Thymus (tissue), 11 donors: ENCODE results near the gene COQ6. TPM values are rescaled to one million over a fixed set of nuclear protein-coding genes. Genes with fewer than 3 reads are reported as not detected.
"Not testable (repeated sequence)": the region's sequence is repeated elsewhere in the genome, so short reads cannot be mapped to it uniquely, and the experiment has no call there.

Experiments
- DNase-seq, 9 donors: peaks; one replicate each; pipeline ENCODE4 v3.0.0-alpha.2; 2013; ENCODE audit warnings: low spot score in 9 of 9, low read depth in 6 of 9, missing footprints in 1 of 9
- H3K27ac ChIP-seq, 2 donors: one replicate each; pipeline ENCODE4 v1.5.1; 2013; ENCODE audit warnings: control low read depth in 1 of 2, low read depth in 1 of 2, low read length in 1 of 2, mild to moderate bottlenecking in 1 of 2, moderate library complexity in 1 of 2
- H3K27me3 ChIP-seq, 2 donors: one replicate each; pipeline ENCODE4 v1.5.1; 2013; ENCODE audit warnings: low read length in 1 of 2; ENCODE audit not compliant: control insufficient read depth in 2 of 2, insufficient read depth in 1 of 2
- H3K36me3 ChIP-seq, 2 donors: one replicate each; pipeline ENCODE4 v1.5.1; 2013; ENCODE audit warnings: low read length in 1 of 2, mild to moderate bottlenecking in 1 of 2, moderate library complexity in 1 of 2; ENCODE audit not compliant: control insufficient read depth in 2 of 2, insufficient read depth in 2 of 2
- H3K4me1 ChIP-seq, 2 donors: one replicate each; pipeline ENCODE4 v1.5.1; 2013; ENCODE audit warnings: low read length in 2 of 2; ENCODE audit not compliant: control insufficient read depth in 2 of 2, insufficient read depth in 2 of 2
- H3K4me3 ChIP-seq, 2 donors: one replicate each; pipeline ENCODE4 v1.5.1; 2013; ENCODE audit warnings: low read length in 2 of 2, control low read depth in 1 of 2, mild to moderate bottlenecking in 1 of 2
- H3K9me3 ChIP-seq, 2 donors: one replicate each; pipeline ENCODE4 v1.5.1; 2013; ENCODE audit warnings: low read length in 1 of 2, mild to moderate bottlenecking in 1 of 2; ENCODE audit not compliant: control insufficient read depth in 2 of 2, insufficient read depth in 1 of 2
- WGBS: extraction: QIAGEN DNeasy Blood & Tissue Kit; methylation state at CpG from one replicate; pipeline ENCODE4 v1.1.7; 2013; 5-methylcytosine and 5-hydroxymethylcytosine counted together
- polyA plus RNA-seq: library from polyadenylated mRNA; stranded (reverse); fragments of 200-250 nt; gene quantifications from one replicate; pipeline ENCODE4 v1.2.3, GENCODE V29; 2013
- total RNA-seq: library from RNA; stranded (reverse); fragments of 120-200 nt; gene quantifications from one replicate; pipeline ENCODE4 v1.2.4, GENCODE V29; 2013
- donor health status: healthy.

Gene COQ6
- total and polyA plus RNA-seq, 2 donors = 13.3 to 19.5 TPM

- no peak for DNase-seq
- no peak overlapping the region for H3K4me3 ChIP-seq
- H3K36me3 ChIP-seq = peaks cover 0 to 3% of the 10 kb centered on the region in 2 donors
- H3K27ac ChIP-seq = no peak overlapping the region
- H3K4me1 ChIP-seq = no peaks in the 10 kb centered on the region
- no peaks in the 10 kb centered on the region for H3K9me3 ChIP-seq
- no peaks in the 10 kb centered on the region for H3K27me3 ChIP-seq
- 98% methylated on average over 8 of the region's 8 CpGs for WGBS
These were observed 45.9 kb downstream of the COQ6 start for GRCh38 chr14:73995977-73996378.

- no peak for DNase-seq
- Histone ChIP-seq H3K9me3 (no peaks in the 10 kb centered on the region), H3K4me3 (no peak overlapping the region), H3K4me1 (no peaks in the 10 kb centered on the region), H3K27me3 (no peaks in the 10 kb centered on the region), H3K36me3 (peaks cover 0 to 3% of the 10 kb centered on the region in 2 donors), H3K27ac (no peak overlapping the region)
- 95% methylated on average over 2 of the region's 2 CpGs for WGBS
These were observed 46.6 kb downstream of the COQ6 start for GRCh38 chr14:73996731-73997107.

GRCh38 chr14:73997108-73997943, 47.2 kb downstream of the COQ6 start:
- DNase-seq = no peak
- H3K27me3 ChIP-seq = no peaks in the 10 kb centered on the region
- H3K4me3 ChIP-seq = no peak overlapping the region
- H3K36me3 ChIP-seq = peaks cover 0 to 3% of the 10 kb centered on the region in 2 donors
- WGBS = 100% methylated on average over 1 of the region's 1 CpG
- no peaks in the 10 kb centered on the region for H3K9me3 ChIP-seq
- no peak overlapping the region for H3K27ac ChIP-seq
- H3K4me1 ChIP-seq = no peaks in the 10 kb centered on the region

GRCh38 chr14:73997944-73998447, 47.9 kb downstream of the COQ6 start:
- 97% methylated on average over 7 of the region's 7 CpGs for WGBS
- H3K27ac ChIP-seq = no peak overlapping the region

GRCh38 chr14:73998726-73999125, 48.6 kb downstream of the COQ6 start:
- H3K4me3 ChIP-seq = no peak overlapping the region
- H3K36me3 ChIP-seq = peaks cover 3 to 4% of the 10 kb centered on the region in 2 donors
- H3K4me1 ChIP-seq = no peaks in the 10 kb centered on the region
- 98% methylated on average over 2 of the region's 2 CpGs for WGBS
- H3K27me3 ChIP-seq = no peaks in the 10 kb centered on the region
- DNase-seq = no peak
- no peaks in the 10 kb centered on the region for H3K9me3 ChIP-seq
- H3K27ac ChIP-seq = no peak overlapping the region

More at GRCh38 chr14:73997944-73998447, 47.9 kb downstream of the COQ6 start:
- H3K4me1 ChIP-seq = no peaks in the 10 kb centered on the region
- H3K27me3 ChIP-seq = no peaks in the 10 kb centered on the region
- DNase-seq = no peak
- peaks cover 0 to 3% of the 10 kb centered on the region in 2 donors for H3K36me3 ChIP-seq
- no peaks in the 10 kb centered on the region for H3K9me3 ChIP-seq
- H3K4me3 ChIP-seq = no peak overlapping the region

GRCh38 chr14:74005664-74006063, 55.6 kb downstream of the COQ6 start:
- not testable (repeated sequence) for H3K27me3 ChIP-seq, H3K4me1 ChIP-seq, H3K4me3 ChIP-seq, H3K9me3 ChIP-seq, H3K27ac ChIP-seq, DNase-seq, H3K36me3 ChIP-seq
- WGBS = 97% methylated on average over 3 of the region's 3 CpGs

- no peaks in the 10 kb centered on the region for H3K27me3 ChIP-seq
- H3K4me3 ChIP-seq = no peak overlapping the region
- no peak overlapping the region for H3K27ac ChIP-seq
- peaks cover 4 to 11% of the 10 kb centered on the region in 2 donors for H3K36me3 ChIP-seq
- no peaks in the 10 kb centered on the region for H3K4me1 ChIP-seq
- 97% methylated on average over 2 of the region's 2 CpGs for WGBS
- DNase-seq = no peak
- no peaks in the 10 kb centered on the region for H3K9me3 ChIP-seq
These were observed 58.9 kb downstream of the COQ6 start for GRCh38 chr14:74008843-74009499.
